ENCODE measurements around the gene NUB1.

NUB1 gene

DNA sequence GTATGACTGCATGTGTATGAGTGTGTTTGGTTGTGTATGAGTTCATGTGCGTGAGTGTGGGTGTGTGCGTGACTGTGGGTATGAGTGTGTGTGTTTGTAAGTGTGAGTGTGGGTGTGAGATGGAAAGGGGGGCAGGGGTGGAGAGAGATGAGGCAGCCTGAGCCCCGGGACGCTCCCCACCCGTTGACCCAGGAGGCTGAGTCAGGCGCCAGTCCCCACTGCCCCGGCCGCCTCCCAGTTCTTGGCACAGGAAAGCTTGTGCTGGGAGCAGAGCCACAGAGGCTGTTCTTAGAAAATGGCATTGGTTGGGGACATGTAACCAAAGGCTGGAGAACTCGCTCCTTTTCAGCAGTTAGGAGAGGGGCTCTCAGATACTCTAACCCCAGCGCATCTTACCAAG, 27.8 kb upstream of the NUB1 start:
- TF ChIP-seq, protein P1, sequence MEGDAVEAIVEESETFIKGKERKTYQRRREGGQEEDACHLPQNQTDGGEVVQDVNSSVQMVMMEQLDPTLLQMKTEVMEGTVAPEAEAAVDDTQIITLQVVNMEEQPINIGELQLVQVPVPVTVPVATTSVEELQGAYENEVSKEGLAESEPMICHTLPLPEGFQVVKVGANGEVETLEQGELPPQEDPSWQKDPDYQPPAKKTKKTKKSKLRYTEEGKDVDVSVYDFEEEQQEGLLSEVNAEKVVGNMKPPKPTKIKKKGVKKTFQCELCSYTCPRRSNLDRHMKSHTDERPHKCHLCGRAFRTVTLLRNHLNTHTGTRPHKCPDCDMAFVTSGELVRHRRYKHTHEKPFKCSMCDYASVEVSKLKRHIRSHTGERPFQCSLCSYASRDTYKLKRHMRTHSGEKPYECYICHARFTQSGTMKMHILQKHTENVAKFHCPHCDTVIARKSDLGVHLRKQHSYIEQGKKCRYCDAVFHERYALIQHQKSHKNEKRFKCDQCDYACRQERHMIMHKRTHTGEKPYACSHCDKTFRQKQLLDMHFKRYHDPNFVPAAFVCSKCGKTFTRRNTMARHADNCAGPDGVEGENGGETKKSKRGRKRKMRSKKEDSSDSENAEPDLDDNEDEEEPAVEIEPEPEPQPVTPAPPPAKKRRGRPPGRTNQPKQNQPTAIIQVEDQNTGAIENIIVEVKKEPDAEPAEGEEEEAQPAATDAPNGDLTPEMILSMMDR (conservative IDR thresholded peaks at IDR 0.05; ENCODE audit: low read depth, low read length) = no peak
- no peak overlapping the region for H3K4me3 ChIP-seq (ENCODE audit: low read depth, low read length)
- DNase-seq (ENCODE audit: low read depth) = peak; percentile 19

DNA sequence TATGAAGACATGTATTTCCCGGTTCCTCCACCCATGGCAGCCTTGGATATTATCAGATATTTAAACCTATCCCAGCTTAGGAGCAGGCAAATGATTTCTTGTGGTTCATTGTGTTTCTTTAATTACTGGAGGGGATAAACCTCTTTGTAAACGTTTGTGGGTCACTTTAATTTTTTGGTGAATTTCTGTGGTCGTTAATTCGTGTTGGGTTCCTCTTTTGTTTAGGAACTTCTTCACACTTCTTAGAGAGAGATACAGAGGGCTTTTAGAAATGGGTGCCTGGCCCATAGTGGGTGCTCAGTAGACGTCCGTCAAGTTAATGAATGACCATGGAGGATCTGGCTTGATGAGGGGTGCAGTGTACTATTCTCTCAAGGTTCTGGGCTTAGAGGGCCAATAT, 27.2 kb upstream of the NUB1 start:
- no peak overlapping the region for H3K4me3 ChIP-seq (ENCODE audit: low read depth, low read length)
- no peak for DNase-seq (ENCODE audit: low read depth)
- TF ChIP-seq, protein P1 (conservative IDR thresholded peaks at IDR 0.05; ENCODE audit: low read depth, low read length) = no peak

DNA sequence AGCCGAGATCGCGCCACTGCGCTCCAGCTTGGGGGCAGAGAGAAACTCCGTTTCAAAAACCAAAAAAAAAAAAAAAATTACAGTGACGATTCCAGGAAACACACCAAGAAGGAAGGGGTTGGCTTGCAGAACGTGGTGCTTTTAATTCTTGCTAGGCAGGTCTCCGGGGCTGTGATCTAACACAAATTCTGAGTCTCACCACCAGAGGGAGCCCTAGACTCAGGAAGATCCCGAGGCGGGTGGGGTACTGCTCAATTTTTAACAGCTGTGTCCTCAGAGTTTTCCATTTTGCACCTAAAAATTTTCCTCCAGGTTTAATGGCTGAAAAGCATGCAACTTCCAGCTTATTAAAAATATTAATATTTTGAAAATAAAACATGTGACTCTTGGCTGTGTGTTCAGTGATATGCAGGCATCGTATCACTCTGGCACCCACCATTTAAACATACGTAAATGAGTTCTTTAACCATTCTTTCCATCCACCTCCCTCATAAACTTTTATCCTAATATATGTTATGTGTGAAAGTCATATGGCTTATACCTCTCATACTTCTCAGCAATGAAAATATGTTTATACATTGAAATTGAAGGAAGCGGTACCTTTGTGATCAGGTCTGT, 26.5 kb upstream of the NUB1 start:
- peak; percentile 81 for DNase-seq (ENCODE audit: low read depth)
- TF ChIP-seq, protein P1 (conservative IDR thresholded peaks at IDR 0.05; ENCODE audit: low read depth, low read length) = peak; percentile 87
- no peak overlapping the region for H3K4me3 ChIP-seq (ENCODE audit: low read depth, low read length)

DNA sequence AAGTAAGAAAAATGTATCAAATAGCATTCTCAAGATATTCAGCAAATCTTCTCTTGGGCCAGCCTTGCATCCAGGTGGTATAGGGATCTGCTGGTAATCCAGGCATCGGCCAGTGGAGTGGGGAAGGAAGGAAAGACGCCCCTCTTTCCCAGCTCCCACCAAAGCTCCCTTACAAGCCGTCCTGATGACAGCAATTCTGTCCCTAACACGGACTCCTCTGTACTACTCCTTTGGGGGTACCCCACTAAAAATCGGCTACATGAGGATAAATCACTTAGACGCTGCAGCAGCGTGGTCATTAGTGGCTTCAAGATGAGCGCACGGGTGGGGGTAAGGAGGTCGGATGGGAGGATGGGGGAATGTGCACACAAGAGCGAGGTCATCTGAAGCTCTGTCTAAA, 24.7 kb upstream of the NUB1 start:
- TF ChIP-seq, protein P1 (conservative IDR thresholded peaks at IDR 0.05; ENCODE audit: low read depth, low read length) = no peak
- no peak overlapping the region for H3K4me3 ChIP-seq (ENCODE audit: low read depth, low read length)
- no peak for DNase-seq (ENCODE audit: low read depth)

DNA sequence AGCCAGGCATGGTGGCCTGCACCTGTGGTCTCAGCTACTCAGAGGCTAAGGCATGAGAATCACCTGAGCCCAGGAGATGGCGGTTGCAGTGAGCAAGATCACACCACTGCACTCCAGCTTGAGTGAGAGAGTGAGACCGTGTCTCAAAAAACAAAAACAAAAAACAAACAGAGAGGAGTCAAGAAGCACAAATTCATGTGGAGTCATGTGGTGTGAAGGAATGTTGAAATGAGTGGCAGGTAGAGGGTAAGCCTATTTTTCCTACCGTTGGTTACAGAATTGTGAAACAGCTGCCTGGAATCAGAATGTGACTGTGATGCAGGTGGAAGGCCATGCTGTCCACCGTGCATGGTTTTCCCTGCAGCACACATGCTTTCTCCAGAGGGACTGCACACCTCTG, 23.7 kb upstream of the NUB1 start:
- DNase-seq (ENCODE audit: low read depth) = no peak
- TF ChIP-seq, protein P1 (conservative IDR thresholded peaks at IDR 0.05; ENCODE audit: low read depth, low read length) = no peak
- H3K4me3 ChIP-seq (ENCODE audit: low read depth, low read length) = no peak overlapping the region

DNA sequence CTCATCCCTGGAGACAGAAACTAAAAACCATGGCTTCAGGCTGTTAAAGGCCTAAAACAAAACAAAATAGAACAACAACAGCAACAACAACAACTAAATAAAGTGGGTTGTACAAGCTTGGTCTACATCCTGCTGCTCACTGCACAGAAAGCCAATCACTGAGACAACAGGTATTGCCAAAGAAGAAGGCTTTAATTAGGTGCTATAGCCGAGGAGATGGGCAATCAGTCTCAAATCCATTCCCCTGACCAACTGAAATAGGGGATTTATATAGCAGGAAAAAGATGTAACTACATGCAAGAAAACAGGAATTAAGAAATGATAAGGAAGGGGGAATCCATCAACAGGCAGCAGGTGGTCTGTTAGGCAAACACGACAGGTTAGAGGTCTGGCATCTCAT, 22.4 kb upstream of the NUB1 start:
- H3K4me3 ChIP-seq (ENCODE audit: low read depth, low read length) = no peak overlapping the region
- TF ChIP-seq, protein P1 (conservative IDR thresholded peaks at IDR 0.05; ENCODE audit: low read depth, low read length) = no peak
- DNase-seq (ENCODE audit: low read depth) = no peak

DNA sequence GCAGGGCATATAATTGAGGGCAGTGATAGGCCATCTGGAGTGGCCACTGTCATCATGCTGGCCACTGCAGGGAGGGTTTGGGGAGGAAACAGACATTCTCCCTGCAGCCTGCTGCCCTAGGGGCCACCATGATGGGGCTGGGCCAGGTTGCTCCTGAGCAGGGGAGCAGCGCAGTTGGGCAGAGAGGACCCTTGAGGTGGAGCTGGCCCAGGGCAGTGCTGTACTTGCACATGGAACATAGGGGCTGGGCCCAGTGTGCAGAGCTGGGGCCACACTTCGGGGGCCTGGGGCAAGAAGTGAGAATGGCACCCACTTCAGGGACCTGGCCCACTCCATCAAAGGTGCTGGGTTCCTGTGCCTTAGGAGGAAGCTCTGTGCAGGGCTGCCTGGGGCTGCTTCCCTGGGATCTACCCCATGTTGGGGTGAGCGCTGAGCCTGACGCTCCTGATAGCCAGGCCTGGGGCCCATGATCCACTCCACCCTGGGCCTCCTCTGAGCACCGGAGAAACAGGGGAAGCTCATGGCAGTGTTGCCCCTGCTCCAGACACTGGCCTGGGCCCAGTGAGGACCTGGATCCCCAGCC, 21.3 kb upstream of the NUB1 start:
- TF ChIP-seq, protein P1 (conservative IDR thresholded peaks at IDR 0.05; ENCODE audit: low read depth, low read length) = no peak
- no peak overlapping the region for H3K4me3 ChIP-seq (ENCODE audit: low read depth, low read length)
- no peak for DNase-seq (ENCODE audit: low read depth)

Measured in choroid plexus epithelial cell (primary cell).